GM12878 (cell line): ENCODE results near the gene COTL1.

Experiments
- ATF3 ChIP-seq: IDR thresholded peaks from 2 replicates; pipeline ENCODE4 v1.6.1; 2011; ENCODE audit warnings: low read depth, mild to moderate bottlenecking, low read length, moderate library complexity, borderline replicate concordance; ENCODE audit errors: extremely low read depth
- CTCF ChIP-seq, 3 experiments: IDR thresholded peaks in 2 of 3; conservative IDR thresholded peaks in 1 of 3; 2 replicates each; pipeline ENCODE4 v1.5.1; 2011; ENCODE audit warnings: low read depth in 3 of 3, low read length in 3 of 3, mild to moderate bottlenecking in 3 of 3, control low read depth in 2 of 3, moderate library complexity in 2 of 3, inconsistent platforms in 1 of 3, mixed read lengths in 1 of 3; ENCODE audit not compliant: control insufficient read depth in 2 of 3, insufficient read depth in 1 of 3; ENCODE audit errors: extremely low read depth in 1 of 3
- EZH2 ChIP-seq: IDR thresholded peaks from 2 replicates; pipeline ENCODE4 v1.6.1; 2012; ENCODE audit warnings: low read depth, mild to moderate bottlenecking, control low read depth, inconsistent platforms, low read length, borderline replicate concordance; ENCODE audit not compliant: control insufficient read depth
- GABPA ChIP-seq: IDR thresholded peaks from 2 replicates; pipeline ENCODE4 v1.6.1; 2014; ENCODE audit warnings: antibody characterized with exemption, low read depth, mild to moderate bottlenecking, inconsistent platforms
- HDAC2 ChIP-seq: fragments of 200-600 bp; sonication (generic); IDR thresholded peaks from 2 replicates; pipeline ENCODE4 v1.6.1; 2017
- HDGF ChIP-seq: fragments of 450-650 bp; IDR thresholded peaks from 2 replicates; pipeline ENCODE4 v1.6.1; 2016; ENCODE audit warnings: antibody characterized with exemption
- JUND ChIP-seq: IDR thresholded peaks from 2 replicates; pipeline ENCODE4 v1.6.1; 2012; ENCODE audit warnings: low read depth, mild to moderate bottlenecking, low read length, improper control_type of control experiment, moderate library complexity
- PBX3 ChIP-seq: IDR thresholded peaks from 2 replicates; pipeline ENCODE4 v1.6.1; 2011; ENCODE audit warnings: mild to moderate bottlenecking, low read depth, low read length, moderate library complexity; ENCODE audit not compliant: insufficient replicate concordance
- POLR2A ChIP-seq: IDR thresholded peaks from 2 replicates; pipeline ENCODE4 v1.6.1; 2011; ENCODE audit warnings: low read depth, mild to moderate bottlenecking, low read length
- RAD21 ChIP-seq: IDR thresholded peaks from 2 replicates; pipeline ENCODE4 v1.6.1; 2011; ENCODE audit warnings: mild to moderate bottlenecking, low read depth, low read length, moderate library complexity; ENCODE audit not compliant: insufficient read depth
- RAD51 ChIP-seq: fragments of 450-650 bp; IDR thresholded peaks from 2 replicates; pipeline ENCODE4 v1.6.1; 2016; ENCODE audit warnings: moderate library complexity, mild to moderate bottlenecking, inconsistent platforms
- SREBF2 ChIP-seq: IDR thresholded peaks from 2 replicates; pipeline ENCODE4 v1.6.1; 2012; ENCODE audit warnings: mild to moderate bottlenecking, low read length
- ZNF274 ChIP-seq: IDR thresholded peaks from one replicate; pipeline ENCODE4 v1.8.0; 2011; ENCODE audit not compliant: insufficient read length, insufficient read depth

- TF ChIP-seq CTCF (IDR thresholded peaks at IDR 0.05 in 2 of 3, conservative IDR thresholded peaks at IDR 0.05 in 1 of 3; ENCODE audit: control insufficient read depth in 2 of 3, extremely low read depth in 1 of 3, insufficient read depth in 1 of 3, low read depth in 3 of 3, low read length in 3 of 3) (no peak), ATF3 (no peak), HDGF (0 out of 2 replicates have a peak, but pooled peaks have one; percentile 31), PBX3 (no peak), RAD51 (no peak), JUND (no peak), HDAC2 (no peak), EZH2 (no peak), POLR2A (peak; percentile 66), SREBF2 (no peak), GABPA (no peak), RAD21 (no peak), ZNF274 (no peak)
Measured at GRCh38 chr16:84600343-84601229, 17.3 kb downstream of the COTL1 start.
